K562 (cell line): ENCODE data around the gene KCTD18. TPM values are rescaled to one million over a fixed set of nuclear protein-coding genes. Genes with fewer than 3 reads are reported as not detected.
A peak's percentile ranks its signal among the peaks of the same experiment; 100 is the strongest.

Source experiments
- ATAC-seq: fragments of 200-7000 bp; cut with Tn5 transposase; 3 replicates; pipeline ENCODE4 v1.9.1; 2020; ENCODE audit warnings: moderate library complexity
- BruUV-seq: library from RNA; stranded (reverse); fragments of 400-500 nt; replicated peaks from 2 replicates; lab custom pipeline; 2021; lab: Mats Ljungman, UMichigan
- CTCF ChIA-PET: fragments of 300-600 bp; formaldehyde crosslinking; extraction: SDS; loops from one replicate; lab custom pipeline; 2021; ENCODE audit warnings: low intra/inter-chr PET ratio; lab: Yijun Ruan, JAX
- POLR2A ChIA-PET: fragments of 300-600, 350-650 bp; sonication (Branson Sonifier 250); formaldehyde crosslinking; extraction: SDS; loops from one replicate; lab custom pipeline; 2021; ENCODE audit warnings: antibody characterized with exemption, inconsistent platforms; lab: Yijun Ruan, JAX
- DNase-seq, 4 experiments: peaks; one replicate each; pipeline versions ENCODE4 v3.0.0 to v3.0.0-alpha.2; 2011 to 2018; ENCODE audit warnings: low spot score in 3 of 4, mixed read lengths in 3 of 4; ENCODE audit errors: extremely low read depth in 1 of 4
- FAIRE-seq: peaks from 2 replicates; lab custom pipeline; 2011; peaks lifted over from hg19 to GRCh38; lab: Jason Lieb, UNC
- H2AFZ ChIP-seq: 2 replicates; pipeline ENCODE4 v1.6.0; 2011; ENCODE audit warnings: low read depth, low read length, control low read depth, inconsistent platforms
- H3K27ac ChIP-seq: fragments of 200-600 bp; 3 replicates; pipeline ENCODE4 v1.8.0; 2011; ENCODE audit warnings: low read depth, mild to moderate bottlenecking, control low read depth, inconsistent platforms, low read length, moderate library complexity, mixed read lengths; ENCODE audit errors: extremely low read depth
- H3K27me3 ChIP-seq, 2 experiments: fragments of 300-600 bp in 1 of 2; 2 replicates in 1 of 2; 3 replicates in 1 of 2; pipeline versions ENCODE4 v1.6.0 to v1.8.0; 2011; ENCODE audit warnings: inconsistent platforms in 2 of 2, low read length in 2 of 2, mild to moderate bottlenecking in 1 of 2, mixed read lengths in 1 of 2, moderate library complexity in 1 of 2; ENCODE audit not compliant: control insufficient read depth in 2 of 2, insufficient read depth in 2 of 2
- H3K36me3 ChIP-seq: fragments of 300-600 bp; 3 replicates; pipeline ENCODE4 v1.8.0; 2011; ENCODE audit warnings: mild to moderate bottlenecking, low read length, inconsistent platforms; ENCODE audit not compliant: control insufficient read depth, insufficient read depth
- H3K4me1 ChIP-seq, 2 experiments: fragments of 200-600 bp in 1 of 2; replicated peaks in 1 of 2; 2 replicates in 1 of 2; 3 replicates in 1 of 2; pipeline versions ENCODE4 v1.5.1 to v1.8.0; 2011; ENCODE audit warnings: inconsistent platforms in 2 of 2, low read length in 2 of 2, mild to moderate bottlenecking in 1 of 2, mixed read lengths in 1 of 2, moderate library complexity in 1 of 2; ENCODE audit not compliant: control insufficient read depth in 2 of 2, insufficient read depth in 2 of 2
- H3K4me2 ChIP-seq: 2 replicates; pipeline ENCODE4 v1.6.1; 2011; ENCODE audit warnings: low read length, control low read depth, inconsistent platforms, mixed read lengths; ENCODE audit not compliant: insufficient read depth
- H3K4me3 ChIP-seq: fragments of 200-600 bp; sonication (generic), shearing (Covaris generic); 2 replicates; pipeline ENCODE4 v1.5.1; 2016; ENCODE audit warnings: control low read depth, inconsistent platforms
- H3K79me2 ChIP-seq: fragments of 200-600 bp; 3 replicates; pipeline ENCODE4 v1.8.0; 2011; ENCODE audit warnings: low read length, inconsistent platforms; ENCODE audit not compliant: control insufficient read depth, insufficient read depth
- H3K9ac ChIP-seq, 2 experiments: 2 replicates each; pipeline versions ENCODE4 v1.6.0 to v1.6.1; 2011; ENCODE audit warnings: low read depth in 2 of 2, low read length in 2 of 2, control low read depth in 1 of 2, inconsistent platforms in 1 of 2, mild to moderate bottlenecking in 1 of 2, mixed read lengths in 1 of 2; ENCODE audit not compliant: insufficient read depth in 1 of 2
- H3K9me1 ChIP-seq: one replicate; pipeline ENCODE4 v1.6.0; 2011; ENCODE audit warnings: inconsistent platforms, mild to moderate bottlenecking, low read length, moderate library complexity; ENCODE audit not compliant: control insufficient read depth, insufficient read depth
- H3K9me3 ChIP-seq: replicated peaks from 2 replicates; pipeline ENCODE4 v1.5.1; 2011; ENCODE audit warnings: low read depth, low read length, inconsistent platforms; ENCODE audit not compliant: control insufficient read depth, insufficient read depth
- H4K20me1 ChIP-seq: replicated peaks from 2 replicates; pipeline ENCODE4 v1.6.1; 2011; ENCODE audit warnings: low read length, inconsistent platforms, mixed read lengths; ENCODE audit not compliant: control insufficient read depth, insufficient read depth
- BDP1 ChIP-seq: IDR thresholded peaks from 3 replicates; pipeline ENCODE4 v1.6.1; 2011; ENCODE audit not compliant: insufficient read length, insufficient read depth
- CEBPB ChIP-seq: fragments of 450-650 bp; IDR thresholded peaks from 2 replicates; pipeline ENCODE4 v1.6.1; 2016; ENCODE audit warnings: missing genetic modification characterization, missing compliant biosample characterization
- CTCFL ChIP-seq: IDR thresholded peaks from 2 replicates; pipeline ENCODE4 v1.6.1; 2011; ENCODE audit warnings: borderline replicate concordance, low read depth, mild to moderate bottlenecking, moderate library complexity, low read length; ENCODE audit not compliant: insufficient read depth, poor library complexity, severe bottlenecking
- EZH2 ChIP-seq: IDR thresholded peaks from 2 replicates; pipeline ENCODE4 v1.6.1; 2012; ENCODE audit warnings: low read depth, mild to moderate bottlenecking, inconsistent platforms, low read length, borderline replicate concordance
- HMGN3 ChIP-seq: IDR thresholded peaks from 2 replicates; pipeline ENCODE4 v1.6.1; 2011; ENCODE audit warnings: borderline replicate concordance, low read depth, mild to moderate bottlenecking, mixed read lengths, low read length; ENCODE audit not compliant: insufficient read length; ENCODE audit errors: extremely low read depth
- NCOR1 ChIP-seq: fragments of 450-650 bp; IDR thresholded peaks from 2 replicates; pipeline ENCODE4 v1.6.1; 2016; ENCODE audit warnings: mild to moderate bottlenecking, moderate library complexity
- NFIX ChIP-seq: fragments of 250-450 bp; sonication (Bioruptor Pico); IDR thresholded peaks from 2 replicates; pipeline ENCODE4 v1.4.0; 2020; ENCODE audit warnings: low read depth, mild to moderate bottlenecking, moderate library complexity
- PREB ChIP-seq: sonication (generic); formaldehyde crosslinking; IDR thresholded peaks from 2 replicates; pipeline ENCODE4 v1.8.1; 2023; ENCODE audit warnings: mild to moderate bottlenecking, missing genetic modification reagents
- ZBTB2 ChIP-seq: fragments of 450-650 bp; IDR thresholded peaks from 2 replicates; pipeline ENCODE4 v1.6.1; 2016; ENCODE audit warnings: antibody characterized with exemption
- ZNF584 ChIP-seq: fragments of 200-800 bp; sonication (Bioruptor generic); IDR thresholded peaks from 2 replicates; pipeline ENCODE4 v1.6.1; 2016; ENCODE audit warnings: low read depth, mild to moderate bottlenecking, missing genetic modification characterization, missing compliant biosample characterization
- WGBS: fragments of 100-300 bp; shearing (Covaris generic); methylation state at CpG from one replicate; pipeline ENCODE4 v1.1.6; 2016; ENCODE audit warnings: low coverage, mixed read lengths; ENCODE audit not compliant: insufficient coverage; ENCODE audit errors: missing lambda C conversion rate; 5-methylcytosine and 5-hydroxymethylcytosine counted together
- in situ Hi-C: fragments of 300-500 bp; cut with MboI; formaldehyde crosslinking; loops from 4 replicates; pipeline ENCODE4 v1.15.0; 2018; ENCODE audit warnings: inconsistent platforms, mixed read lengths
- intact Hi-C: fragments of 100-400 bp; cut with micrococcal nuclease; formaldehyde crosslinking; loops from 2 replicates; pipeline ENCODE4 v1.14.2; 2022
- polyA plus RNA-seq, 8 experiments: library from polyadenylated mRNA; depleted of rRNA in 4 of 8; stranded (reverse) in 5 of 8; unstranded in 3 of 8; fragments of >200 nt; fragmentation: Nextera tagmentation in 2 of 8; fragmentation: Illumina TruSeq in 1 of 8; extraction: Ambion mirVana in 2 of 8; extraction: Trizol in 1 of 8; gene quantifications; 2 replicates each; pipeline versions ENCODE4 v1.2.1 to v1.2.3, GENCODE V29; 2011 to 2014; ENCODE audit warnings: inconsistent platforms in 1 of 8, missing spikeins in 1 of 8
- total RNA-seq, 7 experiments: library from RNA; depleted of rRNA in 6 of 7; stranded (reverse); fragments of >200 nt in 6 of 7; fragmentation: Illumina TruSeq in 2 of 7; extraction: Trizol in 2 of 7; gene quantifications; 2 replicates each; pipeline versions ENCODE4 v1.2.1 to v1.2.3, GENCODE V29; 2011 to 2021; ENCODE audit warnings: low replicate concordance in 1 of 7
- TF ChIP-seq, protein P1 (sequence below), 3 experiments: IDR thresholded peaks in 2 of 3; conservative IDR thresholded peaks in 1 of 3; 2 replicates each; pipeline ENCODE4 v1.5.1; 2011 to 2012; ENCODE audit warnings: low read length in 3 of 3, mild to moderate bottlenecking in 3 of 3, control low read depth in 2 of 3, improper control_type of control experiment in 1 of 3, inconsistent platforms in 1 of 3, low read depth in 1 of 3, mixed read lengths in 1 of 3, moderate library complexity in 1 of 3; ENCODE audit not compliant: insufficient read depth in 2 of 3
- TF ChIP-seq, protein P2 (sequence below): fragments of 450-650 bp; conservative IDR thresholded peaks from 2 replicates; pipeline ENCODE4 v1.6.1; 2016; ENCODE audit warnings: missing genetic modification characterization, low read depth, mild to moderate bottlenecking, control low read depth, missing compliant biosample characterization

The KCTD18 gene
- total and polyA plus RNA-seq, 9 of the 15 experiments (the other 6 are each of a cell fraction or from before 2014, with no cell fraction given) = 0.39 to 5.4 (median 3.8) TPM

- H3K9me1 ChIP-seq = no peaks in the 10 kb centered on the region
- no peak overlapping the region for H3K27ac ChIP-seq
- no peak overlapping the region for H3K4me3 ChIP-seq
- intact Hi-C loops (loop anchor here (2.0 to 10.0 kb wide), 2 partner anchors 131 to 219 kb away; no protein-coding TSS in a partner anchor), in situ Hi-C loops (loop anchor here (10.0 kb wide), 1 partner anchor 221 kb away; no protein-coding TSS in a partner anchor)
- no peaks in the 10 kb centered on the region; the same call in 2 of the 3 replicates for H3K36me3 ChIP-seq
- no peak overlapping the region for H2AFZ ChIP-seq
- WGBS = 9% methylated on average over 4 of the region's 4 CpGs
- H3K79me2 ChIP-seq = no peaks in the 10 kb centered on the region
- no peak overlapping the region for H3K4me2 ChIP-seq
- peaks cover 6 to 9% of the 10 kb centered on the region in 2 experiments; a peak in 4 of 5 replicates for H3K4me1 ChIP-seq
- DNase-seq = peak; percentile 15 to 63 (median 28)
- H4K20me1 ChIP-seq = no peaks in the 10 kb centered on the region
- ChIA-PET CTCF (interaction anchor here (0.5 to 0.9 kb wide), 2 partner anchors 219 to 623 kb away, joined by 4 to 7 read pairs; no protein-coding TSS in a partner anchor), POLR2A (no interaction called here)
- FAIRE-seq = no peak
- no peak overlapping the region for H3K9ac ChIP-seq
- H3K27me3 ChIP-seq = no peaks in the 10 kb centered on the region
- BruUV-seq = no TSS peak
- H3K9me3 ChIP-seq = no peaks in the 10 kb centered on the region
- peak; percentile 94 for ATAC-seq
- TF ChIP-seq BDP1 (no peak), CTCFL (peak; percentile 27), NCOR1 (no peak), CEBPB (tag) (0 out of 2 replicates have a peak, but pooled peaks have one; percentile 28), ZNF584 (CRISPR knock-in tag) (no peak), HMGN3 (no peak), ZBTB2 (no peak), PREB (CRISPR knock-in tag) (no peak), NFIX (CRISPR knock-in tag) (no peak), EZH2 (no peak)
- TF ChIP-seq, protein P1, sequence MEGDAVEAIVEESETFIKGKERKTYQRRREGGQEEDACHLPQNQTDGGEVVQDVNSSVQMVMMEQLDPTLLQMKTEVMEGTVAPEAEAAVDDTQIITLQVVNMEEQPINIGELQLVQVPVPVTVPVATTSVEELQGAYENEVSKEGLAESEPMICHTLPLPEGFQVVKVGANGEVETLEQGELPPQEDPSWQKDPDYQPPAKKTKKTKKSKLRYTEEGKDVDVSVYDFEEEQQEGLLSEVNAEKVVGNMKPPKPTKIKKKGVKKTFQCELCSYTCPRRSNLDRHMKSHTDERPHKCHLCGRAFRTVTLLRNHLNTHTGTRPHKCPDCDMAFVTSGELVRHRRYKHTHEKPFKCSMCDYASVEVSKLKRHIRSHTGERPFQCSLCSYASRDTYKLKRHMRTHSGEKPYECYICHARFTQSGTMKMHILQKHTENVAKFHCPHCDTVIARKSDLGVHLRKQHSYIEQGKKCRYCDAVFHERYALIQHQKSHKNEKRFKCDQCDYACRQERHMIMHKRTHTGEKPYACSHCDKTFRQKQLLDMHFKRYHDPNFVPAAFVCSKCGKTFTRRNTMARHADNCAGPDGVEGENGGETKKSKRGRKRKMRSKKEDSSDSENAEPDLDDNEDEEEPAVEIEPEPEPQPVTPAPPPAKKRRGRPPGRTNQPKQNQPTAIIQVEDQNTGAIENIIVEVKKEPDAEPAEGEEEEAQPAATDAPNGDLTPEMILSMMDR (IDR thresholded peaks at IDR 0.05 in 2 of 3, conservative IDR thresholded peaks at IDR 0.05 in 1 of 3; ENCODE audit: insufficient read depth in 2 of 3, low read depth in 1 of 3, low read length in 3 of 3) = peak; percentile 65 to 76 (median 71)
- TF ChIP-seq, protein P2, sequence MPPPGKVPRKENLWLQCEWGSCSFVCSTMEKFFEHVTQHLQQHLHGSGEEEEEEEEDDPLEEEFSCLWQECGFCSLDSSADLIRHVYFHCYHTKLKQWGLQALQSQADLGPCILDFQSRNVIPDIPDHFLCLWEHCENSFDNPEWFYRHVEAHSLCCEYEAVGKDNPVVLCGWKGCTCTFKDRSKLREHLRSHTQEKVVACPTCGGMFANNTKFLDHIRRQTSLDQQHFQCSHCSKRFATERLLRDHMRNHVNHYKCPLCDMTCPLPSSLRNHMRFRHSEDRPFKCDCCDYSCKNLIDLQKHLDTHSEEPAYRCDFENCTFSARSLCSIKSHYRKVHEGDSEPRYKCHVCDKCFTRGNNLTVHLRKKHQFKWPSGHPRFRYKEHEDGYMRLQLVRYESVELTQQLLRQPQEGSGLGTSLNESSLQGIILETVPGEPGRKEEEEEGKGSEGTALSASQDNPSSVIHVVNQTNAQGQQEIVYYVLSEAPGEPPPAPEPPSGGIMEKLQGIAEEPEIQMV (tag) = no peak
Observed at GRCh38 chr2:200483729-200484198, 26.1 kb downstream of the KCTD18 start.
